ENCODE measurements around the gene SEC24A.

- TF ChIP-seq TEAD4 (IDR thresholded peaks at IDR 0.05) = no peak
- TF ChIP-seq EGR1 (IDR thresholded peaks at IDR 0.05) = no peak
These were observed 23.0 kb upstream of the SEC24A start for GRCh38 chr5:134625559-134625958.
